ENCODE data around the gene USP50. TPM values are rescaled to one million over a fixed set of nuclear protein-coding genes. Genes with fewer than 3 reads are reported as not detected.
A peak's percentile ranks its signal among the peaks of the same experiment; 100 is the strongest.

The USP50 gene
- total and polyA plus RNA-seq, 2 experiments from 2014 or later = 0.49 TPM; not detected in 1

DNA sequence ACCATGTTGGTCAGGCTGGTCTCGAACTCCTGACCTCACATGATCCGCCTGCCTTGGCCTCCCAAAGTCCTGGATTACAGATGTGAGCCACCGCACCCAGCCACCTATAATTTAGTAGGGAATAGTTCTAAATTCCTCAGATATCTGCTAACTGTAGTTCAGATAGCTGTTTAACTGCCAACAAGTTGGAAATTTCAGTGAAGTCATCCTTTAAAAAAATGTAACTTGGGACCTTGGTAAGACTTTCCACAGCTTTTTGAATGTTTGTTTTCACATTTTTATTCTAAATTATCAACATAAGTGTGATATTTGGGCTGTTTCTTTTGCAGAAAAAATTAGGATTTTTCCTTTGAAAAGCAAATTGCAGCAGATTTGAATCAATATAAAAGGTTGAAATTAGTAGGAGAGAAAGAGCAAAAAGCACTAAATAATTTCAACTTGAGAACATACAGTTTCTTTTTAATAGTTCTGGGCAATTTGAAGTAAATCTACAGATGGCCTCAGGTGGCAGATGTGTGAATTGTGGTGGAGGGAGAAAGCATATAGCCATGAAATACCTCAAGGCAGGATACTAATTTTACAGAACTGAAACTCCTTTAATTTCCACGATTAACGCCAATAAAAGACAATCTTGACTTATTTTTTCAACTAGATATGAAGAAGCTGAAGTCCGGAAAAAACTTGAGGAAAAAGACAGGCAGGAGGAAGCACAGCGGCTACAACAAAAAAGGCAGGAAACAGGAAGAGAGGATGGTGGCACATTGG, 87.9 kb downstream of the USP50 start:
- Histone ChIP-seq H3F3A (ENCODE audit: insufficient read depth) (peaks cover 8% of the 10 kb centered on the region; the same call in 1 of the 2 replicates), H3K36me3 (ENCODE audit: low read depth) (peaks cover 28% of the 10 kb centered on the region; the same call in 1 of the 2 replicates), H3K4me2 (ENCODE audit: unreplicated experiment) (no peak overlapping the region), H3K27ac (peak overlapping the region; percentile 26), H3K27me3 (replicated peaks; ENCODE audit: insufficient read depth) (no peaks in the 10 kb centered on the region), H3K4me3 (no peak overlapping the region), H2AFZ (no peak overlapping the region), H3K4me1 (ENCODE audit: insufficient read depth) (0 out of 2 replicates have a peak, but pooled peaks cover 9% of the 10 kb centered on the region), H4K20me1 (ENCODE audit: insufficient read depth) (no peaks in the 10 kb centered on the region), H3K9me2 (ENCODE audit: insufficient read depth) (no peaks in the 10 kb centered on the region), H3K9ac (no peak overlapping the region), H3K79me2 (ENCODE audit: insufficient read depth) (peaks cover 61% of the 10 kb centered on the region), H3K9me3 (ENCODE audit: low read depth) (no peaks in the 10 kb centered on the region)
- TF ChIP-seq EZH2phosphoT487 (IDR thresholded peaks at IDR 0.05; ENCODE audit: insufficient read depth, low read depth) (no peak), EZH2 (IDR thresholded peaks at IDR 0.05; ENCODE audit: insufficient read depth, poor library complexity, severe bottlenecking) (no peak)
- peak; percentile 50 for DNase-seq
- in situ Hi-C loops (cut with MboI) = no loop called here
- 68 to 69% methylated on average over 7 of the region's 7 CpGs for WGBS, 2 experiments (ENCODE audit: low coverage in 1 of 2, low lambda C conversion rate in 2 of 2, missing lambda C conversion rate in 2 of 2)

DNA sequence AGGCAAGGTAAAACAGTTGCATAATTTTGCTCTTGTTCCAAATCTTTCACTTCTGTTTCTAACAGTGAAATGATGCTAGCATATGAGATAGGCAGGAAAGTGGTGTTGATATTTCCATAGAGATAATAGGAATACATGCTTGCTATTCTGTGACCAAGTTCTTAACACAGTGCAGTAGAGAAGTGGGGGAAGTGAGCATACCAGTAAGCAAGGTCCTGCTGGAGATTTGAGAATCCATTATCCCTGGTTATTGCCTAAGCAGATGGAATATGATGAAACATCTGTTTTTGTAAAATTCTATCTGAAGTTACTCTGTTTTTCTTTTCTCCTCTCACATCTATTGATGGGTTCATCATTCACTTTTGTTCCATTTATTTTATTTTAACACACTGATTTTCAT, 93.5 kb downstream of the USP50 start:
- H3K27ac ChIP-seq = no peak overlapping the region
- peaks cover 72% of the 10 kb centered on the region for H3K79me2 ChIP-seq (ENCODE audit: insufficient read depth)
- no peak overlapping the region for H3K4me2 ChIP-seq (ENCODE audit: unreplicated experiment)
- H3K9me2 ChIP-seq (ENCODE audit: insufficient read depth) = no peaks in the 10 kb centered on the region
- H3K4me3 ChIP-seq = no peak overlapping the region
- no peak overlapping the region for H2AFZ ChIP-seq
- no peaks in the 10 kb centered on the region for H3K27me3 ChIP-seq (replicated peaks; ENCODE audit: insufficient read depth)
- no peaks in the 10 kb centered on the region for H4K20me1 ChIP-seq (ENCODE audit: insufficient read depth)
- in situ Hi-C loops (cut with MboI) = no loop called here
- peaks cover 19% of the 10 kb centered on the region for H3K4me1 ChIP-seq (ENCODE audit: insufficient read depth)
- no peaks in the 10 kb centered on the region for H3K9me3 ChIP-seq (ENCODE audit: low read depth)
- peaks cover 8% of the 10 kb centered on the region; the same call in 1 of the 2 replicates for H3F3A ChIP-seq (ENCODE audit: insufficient read depth)
- H3K9ac ChIP-seq = no peak overlapping the region
- peak; percentile 39 for DNase-seq
- peaks cover 13% of the 10 kb centered on the region; the same call in 1 of the 2 replicates for H3K36me3 ChIP-seq (ENCODE audit: low read depth)
- TF ChIP-seq EZH2phosphoT487 (IDR thresholded peaks at IDR 0.05; ENCODE audit: insufficient read depth, low read depth) (no peak), EZH2 (IDR thresholded peaks at IDR 0.05; ENCODE audit: insufficient read depth, poor library complexity, severe bottlenecking) (no peak)

Small RNA genes lying within 50 kb of the gene (small RNA-seq; reads per million reads assigned to genes)
- gene RNA5SP395 (ENCODE audit: low read depth, low replicate concordance) = not detected

Other genes with a start within 250 kb of the USP50 start
- 24.8 and 32.6 TPM in 2 replicates for gene GABPB1, start 191.5 kb downstream of the USP50 start, total RNA-seq (2014; rRNA removed; shearing (Covaris generic))
- gene GABPB1, start 191.5 kb downstream of the USP50 start, polyA plus RNA-seq (2016; fragmentation: Nextera tagmentation; extraction: Ambion mirVana) = 22.8 and 25.7 TPM in 2 replicates
- 29.8 and 32.1 TPM in 2 replicates for gene USP8, start 122.3 kb downstream of the USP50 start, total RNA-seq (2014; rRNA removed; shearing (Covaris generic))
- 56.2 and 57.2 TPM in 2 replicates for gene USP8, start 122.3 kb downstream of the USP50 start, polyA plus RNA-seq (2016; fragmentation: Nextera tagmentation; extraction: Ambion mirVana)
- gene TRPM7, start 140.1 kb upstream of the USP50 start, total RNA-seq (2014; rRNA removed; shearing (Covaris generic)) = 38.4 and 75.2 TPM in 2 replicates
- gene TRPM7, start 140.1 kb upstream of the USP50 start, polyA plus RNA-seq (2016; fragmentation: Nextera tagmentation; extraction: Ambion mirVana) = 12.7 and 15.5 TPM in 2 replicates
- gene SPPL2A, start 219.0 kb upstream of the USP50 start, total RNA-seq (2014; rRNA removed; shearing (Covaris generic)) = 124 and 212 TPM in 2 replicates
- gene SPPL2A, start 219.0 kb upstream of the USP50 start, polyA plus RNA-seq (2016; fragmentation: Nextera tagmentation; extraction: Ambion mirVana) = 149 TPM in 2 replicates

Data from GM23248 (cell line).